Measurements from ENCODE around the gene IL6ST. TPM values are rescaled to one million over a fixed set of nuclear protein-coding genes. Genes with fewer than 3 reads are reported as not detected.
"Not testable (repeated sequence)": the region's sequence is repeated elsewhere in the genome, so short reads cannot be mapped to it uniquely, and the experiment has no call there.

Gene IL6ST
- polyA plus RNA-seq, 1 experiment, result 167 TPM

DNA sequence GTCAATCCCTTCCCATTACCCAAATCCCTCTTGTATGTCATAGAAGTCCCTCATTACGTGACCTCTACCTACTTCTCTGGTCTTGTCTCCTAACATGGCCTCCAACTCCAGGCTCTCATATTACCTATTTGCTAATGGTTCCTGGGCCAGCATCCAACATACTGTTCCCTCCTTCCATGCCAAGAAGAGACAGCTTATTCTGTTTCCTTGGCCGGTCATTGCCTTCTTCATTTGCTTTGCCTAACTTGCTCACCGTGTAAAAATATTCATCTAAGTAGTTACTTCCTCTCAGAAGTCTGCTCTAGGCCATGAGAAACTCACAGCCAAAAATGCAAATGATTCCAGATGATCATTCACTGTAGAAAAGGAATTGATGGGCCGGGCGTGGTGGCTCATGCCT lies 8.9 kb upstream of the IL6ST start:
- H3K36me3 ChIP-seq (ENCODE audit: control insufficient read depth, insufficient read depth, low read length), result no peaks in the 10 kb centered on the region
- DNase-seq (ENCODE audit: low read depth), result no peak
- CTCF ChIA-PET, result interaction anchor here (0.7 kb wide), 1 partner anchor 152 kb away, joined by 4 read pairs; no protein-coding TSS in a partner anchor
- TF ChIP-seq, protein P1, sequence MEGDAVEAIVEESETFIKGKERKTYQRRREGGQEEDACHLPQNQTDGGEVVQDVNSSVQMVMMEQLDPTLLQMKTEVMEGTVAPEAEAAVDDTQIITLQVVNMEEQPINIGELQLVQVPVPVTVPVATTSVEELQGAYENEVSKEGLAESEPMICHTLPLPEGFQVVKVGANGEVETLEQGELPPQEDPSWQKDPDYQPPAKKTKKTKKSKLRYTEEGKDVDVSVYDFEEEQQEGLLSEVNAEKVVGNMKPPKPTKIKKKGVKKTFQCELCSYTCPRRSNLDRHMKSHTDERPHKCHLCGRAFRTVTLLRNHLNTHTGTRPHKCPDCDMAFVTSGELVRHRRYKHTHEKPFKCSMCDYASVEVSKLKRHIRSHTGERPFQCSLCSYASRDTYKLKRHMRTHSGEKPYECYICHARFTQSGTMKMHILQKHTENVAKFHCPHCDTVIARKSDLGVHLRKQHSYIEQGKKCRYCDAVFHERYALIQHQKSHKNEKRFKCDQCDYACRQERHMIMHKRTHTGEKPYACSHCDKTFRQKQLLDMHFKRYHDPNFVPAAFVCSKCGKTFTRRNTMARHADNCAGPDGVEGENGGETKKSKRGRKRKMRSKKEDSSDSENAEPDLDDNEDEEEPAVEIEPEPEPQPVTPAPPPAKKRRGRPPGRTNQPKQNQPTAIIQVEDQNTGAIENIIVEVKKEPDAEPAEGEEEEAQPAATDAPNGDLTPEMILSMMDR (IDR thresholded peaks at IDR 0.05; ENCODE audit: insufficient read depth, low read depth, low read length), result no peak
- no peak overlapping the region for H3K4me3 ChIP-seq (ENCODE audit: low read depth, low read length)
- no peaks in the 10 kb centered on the region for H3K27me3 ChIP-seq (ENCODE audit: control insufficient read depth, insufficient read depth, low read length)
- POLR2A ChIA-PET, result no interaction called here

- Histone ChIP-seq H3K27me3 (ENCODE audit: control insufficient read depth, insufficient read depth, low read length) (no peaks in the 10 kb centered on the region), H3K36me3 (ENCODE audit: control insufficient read depth, insufficient read depth, low read length) (no peaks in the 10 kb centered on the region), H3K4me3 (ENCODE audit: low read depth, low read length) (no peak overlapping the region)
- POLR2A ChIA-PET, result no interaction called here
- TF ChIP-seq, protein P1 (IDR thresholded peaks at IDR 0.05; ENCODE audit: insufficient read depth, low read depth, low read length), result no peak
- CTCF ChIA-PET, result interaction anchor here (1.3 to 1.5 kb wide), 2 partner anchors 9 to 66 kb away, joined by 3 to 4 read pairs; no protein-coding TSS in a partner anchor
- no peak for DNase-seq (ENCODE audit: low read depth)
Measured at GRCh38 chr5:56003179-56003578, 8.4 kb upstream of the IL6ST start.

GRCh38 chr5:56002303-56002702 lies 7.5 kb upstream of the IL6ST start:
- ChIA-PET POLR2A (no interaction called here), CTCF (interaction anchor here (1.3 to 1.5 kb wide), 2 partner anchors 10 to 65 kb away, joined by 3 to 4 read pairs; no protein-coding TSS in a partner anchor)
- Histone ChIP-seq H3K36me3 (ENCODE audit: control insufficient read depth, insufficient read depth, low read length) (no peaks in the 10 kb centered on the region), H3K27me3 (ENCODE audit: control insufficient read depth, insufficient read depth, low read length) (no peaks in the 10 kb centered on the region), H3K4me3 (ENCODE audit: low read depth, low read length) (no peak overlapping the region)
- no peak for DNase-seq (ENCODE audit: low read depth)
- TF ChIP-seq, protein P1 (IDR thresholded peaks at IDR 0.05; ENCODE audit: insufficient read depth, low read depth, low read length), result no peak

DNA sequence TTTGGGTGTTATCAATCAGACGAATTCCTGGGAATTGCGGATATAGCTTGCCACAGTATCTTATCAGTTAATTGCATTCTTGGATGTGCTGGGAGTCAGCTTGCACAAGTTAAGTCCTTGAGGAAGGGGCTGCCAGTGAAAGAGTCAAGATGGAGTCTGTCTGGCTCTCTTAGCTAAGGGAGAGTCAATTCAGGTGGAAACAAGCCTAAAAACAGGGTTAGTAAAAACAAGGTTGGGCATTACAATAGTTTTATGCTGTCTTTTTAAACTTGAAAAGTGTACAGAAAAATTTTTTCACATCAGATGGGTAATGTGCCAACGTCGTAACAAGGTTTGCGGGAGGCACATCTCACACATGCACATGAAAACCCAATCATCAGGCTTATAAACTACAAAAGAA lies 5.5 kb upstream of the IL6ST start:
- CTCF ChIA-PET; H3K27me3 ChIP-seq (ENCODE audit: control insufficient read depth, insufficient read depth, low read length); DNase-seq (ENCODE audit: low read depth); H3K4me3 ChIP-seq (ENCODE audit: low read depth, low read length); H3K36me3 ChIP-seq (ENCODE audit: control insufficient read depth, insufficient read depth, low read length); POLR2A ChIA-PET: not testable (repeated sequence)

DNA sequence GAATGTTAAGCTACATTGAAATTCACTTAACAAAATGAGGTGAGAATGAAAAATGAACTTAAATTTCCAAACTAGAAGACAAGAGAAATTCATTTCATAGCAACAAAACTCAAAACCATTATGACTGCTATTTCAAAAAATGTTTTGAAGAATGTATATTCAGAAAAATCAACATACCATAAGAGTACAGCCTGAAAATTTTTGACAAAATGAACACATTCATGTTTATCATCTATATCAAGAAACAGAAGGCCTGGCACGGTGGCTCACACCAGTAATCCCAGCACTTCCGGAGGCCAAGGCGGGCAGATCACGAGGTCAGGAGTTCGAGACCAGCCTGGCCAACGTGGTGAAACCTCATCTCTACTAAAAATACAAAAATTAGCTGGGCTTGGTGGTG lies 4.2 kb upstream of the IL6ST start:
- DNase-seq (ENCODE audit: low read depth), result no peak
- H3K36me3 ChIP-seq (ENCODE audit: control insufficient read depth, insufficient read depth, low read length), result no peaks in the 10 kb centered on the region
- no peak overlapping the region for H3K4me3 ChIP-seq (ENCODE audit: low read depth, low read length)
- TF ChIP-seq, protein P1 (IDR thresholded peaks at IDR 0.05; ENCODE audit: insufficient read depth, low read depth, low read length), result no peak
- H3K27me3 ChIP-seq (ENCODE audit: control insufficient read depth, insufficient read depth, low read length), result no peaks in the 10 kb centered on the region
- POLR2A ChIA-PET, result no interaction called here
- CTCF ChIA-PET, result no interaction called here

GRCh38 chr5:55997742-55998351 lies 3.1 kb upstream of the IL6ST start:
- POLR2A ChIA-PET, result no interaction called here
- DNase-seq (ENCODE audit: low read depth), result no peak

More at GRCh38 chr5:55997742-55998351, 3.1 kb upstream of the IL6ST start:
- Histone ChIP-seq H3K4me3 (ENCODE audit: low read depth, low read length) (no peak overlapping the region), H3K27me3 (ENCODE audit: control insufficient read depth, insufficient read depth, low read length) (no peaks in the 10 kb centered on the region), H3K36me3 (ENCODE audit: control insufficient read depth, insufficient read depth, low read length) (no peaks in the 10 kb centered on the region)
- CTCF ChIA-PET, result no interaction called here
- TF ChIP-seq, protein P1 (IDR thresholded peaks at IDR 0.05; ENCODE audit: insufficient read depth, low read depth, low read length), result no peak

Data from BJ (cell line).